ENCODE results near the gene LNPEP. TPM values are rescaled to one million over a fixed set of nuclear protein-coding genes. Genes with fewer than 3 reads are reported as not detected.

Gene LNPEP
- 37.7 and 40.7 TPM in 2 replicates for total RNA-seq

- H3K36me3 Mint-ChIP-seq (ENCODE audit: low read depth): peaks cover 9% of the 10 kb centered on the region
- intact Hi-C loops (cut with micrococcal nuclease): loop anchor here (1.0 to 10.0 kb wide), 19 partner anchors 22 to 1993 kb away; partner anchors contain the start of genes ARSK, CAST, CHD1 and ERAP2
- peak within 1 kb of the TSS; percentile 98 for H3K27ac Mint-ChIP-seq
- peaks cover 67% of the 10 kb centered on the region for H3K4me1 Mint-ChIP-seq (ENCODE audit: low read depth)
- H3K4me3 Mint-ChIP-seq: peak within 1 kb of the TSS; percentile 97
- no peaks in the 10 kb centered on the region for H3K9me3 Mint-ChIP-seq
- no peaks in the 10 kb centered on the region for H3K27me3 Mint-ChIP-seq (ENCODE audit: insufficient read depth)
- peak; percentile 95 for DNase-seq (ENCODE audit: low spot score)
Measured at GRCh38 chr5:96935559-96936430, at the start of gene LNPEP. TSS of gene LNPEP (plus strand) at chr5:96936080. CDS start at chr5:96936156, 76 bp downstream.

- Mint-ChIP-seq H3K36me3 (ENCODE audit: low read depth) (peaks cover 54% of the 10 kb centered on the region), H3K27ac (peak overlapping the region; percentile 83), H3K9me3 (no peaks in the 10 kb centered on the region), H3K4me1 (ENCODE audit: low read depth) (peaks cover 69% of the 10 kb centered on the region), H3K27me3 (ENCODE audit: insufficient read depth) (no peaks in the 10 kb centered on the region), H3K4me3 (peak overlapping the region; percentile 15)
- no peak for DNase-seq (ENCODE audit: low spot score)
- intact Hi-C loops (cut with micrococcal nuclease): loop anchor here (5.0 kb wide), 1 partner anchor 141 kb away; no protein-coding TSS in a partner anchor
Measured at GRCh38 chr5:96893342-96893741, 42.5 kb upstream of the LNPEP start.

GRCh38 chr5:96896276-96896675, 39.6 kb upstream of the LNPEP start:
- Mint-ChIP-seq H3K9me3 (no peaks in the 10 kb centered on the region), H3K27me3 (ENCODE audit: insufficient read depth) (no peaks in the 10 kb centered on the region), H3K36me3 (ENCODE audit: low read depth) (peaks cover 55% of the 10 kb centered on the region), H3K4me3 (peak overlapping the region; percentile 84), H3K27ac (peak overlapping the region; percentile 96), H3K4me1 (ENCODE audit: low read depth) (peaks cover 62% of the 10 kb centered on the region)
- peak; percentile 27 for DNase-seq (ENCODE audit: low spot score)
- intact Hi-C loops (cut with micrococcal nuclease): loop anchor here (1.0 kb wide), 8 partner anchors 10 to 199 kb away; partner anchors contain the start of genes ERAP1 and ERAP2

- H3K9me3 Mint-ChIP-seq: no peaks in the 10 kb centered on the region
- no peak for DNase-seq (ENCODE audit: low spot score)
- peaks cover 62% of the 10 kb centered on the region for H3K4me1 Mint-ChIP-seq (ENCODE audit: low read depth)
- peak overlapping the region; percentile 96 for H3K27ac Mint-ChIP-seq
- H3K36me3 Mint-ChIP-seq (ENCODE audit: low read depth): peaks cover 60% of the 10 kb centered on the region
- no peaks in the 10 kb centered on the region for H3K27me3 Mint-ChIP-seq (ENCODE audit: insufficient read depth)
- intact Hi-C loops (cut with micrococcal nuclease): loop anchor here (1.0 kb wide), 8 partner anchors 11 to 198 kb away; partner anchors contain the start of genes ERAP1 and ERAP2
- H3K4me3 Mint-ChIP-seq: peak overlapping the region; percentile 84
Measured at GRCh38 chr5:96896806-96897205, 39.1 kb upstream of the LNPEP start.

- no peak overlapping the region for H3K4me3 Mint-ChIP-seq
- no peak overlapping the region for H3K27ac Mint-ChIP-seq
- no peaks in the 10 kb centered on the region for H3K27me3 Mint-ChIP-seq (ENCODE audit: insufficient read depth)
- no peak for DNase-seq (ENCODE audit: low spot score)
- intact Hi-C loops (cut with micrococcal nuclease): no loop called here
- H3K9me3 Mint-ChIP-seq: no peaks in the 10 kb centered on the region
- H3K4me1 Mint-ChIP-seq (ENCODE audit: low read depth): peaks cover 30% of the 10 kb centered on the region
- peaks cover 57% of the 10 kb centered on the region for H3K36me3 Mint-ChIP-seq (ENCODE audit: low read depth)
Measured at GRCh38 chr5:96901384-96901783, 34.5 kb upstream of the LNPEP start.

GRCh38 chr5:96901841-96902240, 34.0 kb upstream of the LNPEP start:
- intact Hi-C loops (cut with micrococcal nuclease): no loop called here
- Mint-ChIP-seq H3K4me1 (ENCODE audit: low read depth) (peaks cover 26% of the 10 kb centered on the region), H3K27ac (no peak overlapping the region), H3K36me3 (ENCODE audit: low read depth) (peaks cover 55% of the 10 kb centered on the region), H3K9me3 (no peaks in the 10 kb centered on the region), H3K27me3 (ENCODE audit: insufficient read depth) (no peaks in the 10 kb centered on the region), H3K4me3 (no peak overlapping the region)
- no peak for DNase-seq (ENCODE audit: low spot score)

- Mint-ChIP-seq H3K9me3 (no peaks in the 10 kb centered on the region), H3K27ac (no peak overlapping the region), H3K4me1 (ENCODE audit: low read depth) (peaks cover 20% of the 10 kb centered on the region), H3K4me3 (no peak overlapping the region), H3K27me3 (ENCODE audit: insufficient read depth) (no peaks in the 10 kb centered on the region), H3K36me3 (ENCODE audit: low read depth) (peaks cover 52% of the 10 kb centered on the region)
- DNase-seq (ENCODE audit: low spot score): no peak
- intact Hi-C loops (cut with micrococcal nuclease): no loop called here
Measured at GRCh38 chr5:96902876-96903275, 33.0 kb upstream of the LNPEP start.

GRCh38 chr5:96903300-96903699, 32.6 kb upstream of the LNPEP start:
- Mint-ChIP-seq H3K4me1 (ENCODE audit: low read depth) (peaks cover 20% of the 10 kb centered on the region), H3K27me3 (ENCODE audit: insufficient read depth) (no peaks in the 10 kb centered on the region), H3K27ac (no peak overlapping the region), H3K9me3 (no peaks in the 10 kb centered on the region), H3K36me3 (ENCODE audit: low read depth) (peaks cover 53% of the 10 kb centered on the region), H3K4me3 (no peak overlapping the region)
- intact Hi-C loops (cut with micrococcal nuclease): no loop called here
- DNase-seq (ENCODE audit: low spot score): no peak

GRCh38 chr5:96904054-96904931, 31.6 kb upstream of the LNPEP start:
- no peak for DNase-seq (ENCODE audit: low spot score)

GRCh38 chr5:96905864-96906263, 30.0 kb upstream of the LNPEP start:
- no peaks in the 10 kb centered on the region for H3K9me3 Mint-ChIP-seq
- H3K36me3 Mint-ChIP-seq (ENCODE audit: low read depth): peaks cover 55% of the 10 kb centered on the region
- no peak overlapping the region for H3K27ac Mint-ChIP-seq
- no peak for DNase-seq (ENCODE audit: low spot score)
- intact Hi-C loops (cut with micrococcal nuclease): no loop called here
- H3K4me3 Mint-ChIP-seq: no peak overlapping the region
- H3K27me3 Mint-ChIP-seq (ENCODE audit: insufficient read depth): no peaks in the 10 kb centered on the region
- H3K4me1 Mint-ChIP-seq (ENCODE audit: low read depth): peaks cover 9% of the 10 kb centered on the region

More at GRCh38 chr5:96904054-96904931, 31.6 kb upstream of the LNPEP start:
- H3K4me1 Mint-ChIP-seq (ENCODE audit: low read depth): peaks cover 15% of the 10 kb centered on the region
- H3K27me3 Mint-ChIP-seq (ENCODE audit: insufficient read depth): no peaks in the 10 kb centered on the region
- intact Hi-C loops (cut with micrococcal nuclease): no loop called here
- H3K36me3 Mint-ChIP-seq (ENCODE audit: low read depth): peaks cover 52% of the 10 kb centered on the region
- H3K9me3 Mint-ChIP-seq: no peaks in the 10 kb centered on the region
- no peak overlapping the region for H3K27ac Mint-ChIP-seq
- H3K4me3 Mint-ChIP-seq: no peak overlapping the region

- Mint-ChIP-seq H3K9me3 (no peaks in the 10 kb centered on the region), H3K4me1 (ENCODE audit: low read depth) (peaks cover 9% of the 10 kb centered on the region), H3K27ac (no peak overlapping the region), H3K27me3 (ENCODE audit: insufficient read depth) (no peaks in the 10 kb centered on the region), H3K4me3 (no peak overlapping the region), H3K36me3 (ENCODE audit: low read depth) (peaks cover 43% of the 10 kb centered on the region)
- no peak for DNase-seq (ENCODE audit: low spot score)
- intact Hi-C loops (cut with micrococcal nuclease): no loop called here
Measured at GRCh38 chr5:96909003-96909402, 26.9 kb upstream of the LNPEP start.

GRCh38 chr5:96909435-96909834, 26.4 kb upstream of the LNPEP start:
- DNase-seq (ENCODE audit: low spot score): no peak
- Mint-ChIP-seq H3K27me3 (ENCODE audit: insufficient read depth) (no peaks in the 10 kb centered on the region), H3K4me3 (no peak overlapping the region), H3K4me1 (ENCODE audit: low read depth) (peaks cover 13% of the 10 kb centered on the region), H3K36me3 (ENCODE audit: low read depth) (peaks cover 43% of the 10 kb centered on the region), H3K27ac (no peak overlapping the region), H3K9me3 (no peaks in the 10 kb centered on the region)
- intact Hi-C loops (cut with micrococcal nuclease): no loop called here

Measured in activated T-helper 1 cell treated with anti-CD3 and anti-CD28 coated beads, Interleukin-12 subunit alpha, Interleukin-12 subunit beta, Interleukin-2, Interleukin-4 antibody, amounts not matched to agents 30 ng/mL and 10 ng/mL and 1 ng/mL, durations not matched to agents 14 hours and 24 hours and 36 hours (primary cell).